ENCODE data around the gene CACNA1S.

DNA sequence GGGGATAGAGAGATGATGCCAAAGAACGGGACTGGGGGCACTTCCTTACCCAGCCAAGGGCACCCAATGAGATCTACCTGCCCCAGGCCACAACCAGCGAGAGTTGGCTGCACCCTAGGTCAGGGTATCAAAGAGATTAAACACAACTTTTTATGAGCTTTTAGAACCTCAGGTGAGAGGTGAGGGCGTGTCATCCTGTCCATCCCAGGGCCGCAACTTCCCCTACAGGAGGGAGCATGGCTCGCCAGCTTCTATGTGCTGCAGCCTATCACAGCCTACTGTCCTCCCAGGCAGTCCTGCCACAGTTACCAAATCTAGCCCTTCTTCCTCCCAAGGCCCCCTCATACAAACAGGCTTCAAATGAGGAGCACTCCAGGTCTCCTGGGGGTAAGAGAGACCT is 29.2 kb upstream of the CACNA1S start:
- TF ChIP-seq, protein P1, sequence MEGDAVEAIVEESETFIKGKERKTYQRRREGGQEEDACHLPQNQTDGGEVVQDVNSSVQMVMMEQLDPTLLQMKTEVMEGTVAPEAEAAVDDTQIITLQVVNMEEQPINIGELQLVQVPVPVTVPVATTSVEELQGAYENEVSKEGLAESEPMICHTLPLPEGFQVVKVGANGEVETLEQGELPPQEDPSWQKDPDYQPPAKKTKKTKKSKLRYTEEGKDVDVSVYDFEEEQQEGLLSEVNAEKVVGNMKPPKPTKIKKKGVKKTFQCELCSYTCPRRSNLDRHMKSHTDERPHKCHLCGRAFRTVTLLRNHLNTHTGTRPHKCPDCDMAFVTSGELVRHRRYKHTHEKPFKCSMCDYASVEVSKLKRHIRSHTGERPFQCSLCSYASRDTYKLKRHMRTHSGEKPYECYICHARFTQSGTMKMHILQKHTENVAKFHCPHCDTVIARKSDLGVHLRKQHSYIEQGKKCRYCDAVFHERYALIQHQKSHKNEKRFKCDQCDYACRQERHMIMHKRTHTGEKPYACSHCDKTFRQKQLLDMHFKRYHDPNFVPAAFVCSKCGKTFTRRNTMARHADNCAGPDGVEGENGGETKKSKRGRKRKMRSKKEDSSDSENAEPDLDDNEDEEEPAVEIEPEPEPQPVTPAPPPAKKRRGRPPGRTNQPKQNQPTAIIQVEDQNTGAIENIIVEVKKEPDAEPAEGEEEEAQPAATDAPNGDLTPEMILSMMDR (conservative IDR thresholded peaks at IDR 0.05; ENCODE audit: low read length), result no peak
- no peak for TF ChIP-seq EZH2phosphoT487 (IDR thresholded peaks at IDR 0.05; ENCODE audit: borderline replicate concordance, low read depth, low read length)
